GM23338 (cell line): ENCODE results near the gene BICC1. TPM values are rescaled to one million over a fixed set of nuclear protein-coding genes. Genes with fewer than 3 reads are reported as not detected.

Source experiments
- ATAC-seq: fragments of 200-7000 bp; cut with Tn5 transposase; 3 replicates; pipeline ENCODE4 v1.9.1; 2020
- DNase-seq: peaks from one replicate; pipeline ENCODE4 v3.0.0-alpha.2; 2015; ENCODE audit warnings: low spot score
- H2AFZ ChIP-seq: fragments of 200-600 bp; sonication (generic); 2 replicates; pipeline ENCODE4 v1.8.0; 2016; ENCODE audit warnings: antibody characterized with exemption, mild to moderate bottlenecking, moderate library complexity
- H3F3A ChIP-seq: fragments of 200-600 bp; sonication (generic); replicated peaks from 2 replicates; pipeline ENCODE4 v1.8.0; 2017; ENCODE audit warnings: antibody characterized with exemption, mixed run types, low read depth
- H3K27ac ChIP-seq: fragments of 200-600 bp; sonication (generic); 2 replicates; pipeline ENCODE4 v1.6.1; 2016; ENCODE audit warnings: low read depth
- H3K27me3 ChIP-seq: fragments of 200-600 bp; sonication (generic); 2 replicates; pipeline ENCODE4 v1.8.0; 2016; ENCODE audit warnings: mild to moderate bottlenecking, mixed run types, moderate library complexity; ENCODE audit not compliant: insufficient read depth
- H3K36me3 ChIP-seq: fragments of 200-600 bp; sonication (generic); 2 replicates; pipeline ENCODE4 v1.8.0; 2016; ENCODE audit warnings: mild to moderate bottlenecking; ENCODE audit not compliant: insufficient read depth
- H3K4me1 ChIP-seq: fragments of 200-600 bp; sonication (generic); 2 replicates; pipeline ENCODE4 v1.8.0; 2016; ENCODE audit warnings: mild to moderate bottlenecking, moderate library complexity; ENCODE audit not compliant: insufficient read depth
- H3K4me2 ChIP-seq: fragments of 200-600 bp; sonication (generic); 2 replicates; pipeline ENCODE4 v1.7.1; 2017; ENCODE audit warnings: mixed run types
- H3K4me3 ChIP-seq: fragments of 200-600 bp; sonication (generic); 2 replicates; pipeline ENCODE4 v1.6.1; 2016; ENCODE audit warnings: mixed run types
- H3K79me2 ChIP-seq: fragments of 200-600 bp; sonication (generic); replicated peaks from 2 replicates; pipeline ENCODE4 v1.8.0; 2017; ENCODE audit warnings: mild to moderate bottlenecking; ENCODE audit not compliant: insufficient read depth
- H3K9me2 ChIP-seq: fragments of 200-600 bp; sonication (generic); 2 replicates; pipeline ENCODE4 v1.8.0; 2017; ENCODE audit not compliant: insufficient read depth
- H4K20me1 ChIP-seq: fragments of 200-600 bp; sonication (generic); replicated peaks from 2 replicates; pipeline ENCODE4 v1.8.0; 2017; ENCODE audit warnings: mild to moderate bottlenecking; ENCODE audit not compliant: insufficient read depth
- H3K27ac Mint-ChIP-seq: 2 replicates; pipeline ENCODE4 v1.8.0; 2020; ENCODE audit warnings: inconsistent platforms, mild to moderate bottlenecking, moderate library complexity, mixed read lengths
- H3K27me3 Mint-ChIP-seq: 3 replicates; pipeline ENCODE4 v1.8.0; 2022; ENCODE audit warnings: low read depth, mild to moderate bottlenecking, moderate library complexity, mixed read lengths, inconsistent platforms; ENCODE audit not compliant: insufficient read depth, poor library complexity
- H3K36me3 Mint-ChIP-seq: 3 replicates; pipeline ENCODE4 v1.8.0; 2021; ENCODE audit warnings: low read depth, mild to moderate bottlenecking, inconsistent platforms, moderate library complexity, mixed read lengths
- H3K4me1 Mint-ChIP-seq: 3 replicates; pipeline ENCODE4 v1.8.0; 2020; ENCODE audit warnings: mild to moderate bottlenecking, inconsistent platforms, mixed read lengths
- H3K4me3 Mint-ChIP-seq: 3 replicates; pipeline ENCODE4 v1.8.0; 2021; ENCODE audit warnings: moderate library complexity, mild to moderate bottlenecking, inconsistent platforms, mixed read lengths
- H3K9me3 Mint-ChIP-seq: 3 replicates; pipeline ENCODE4 v1.8.0; 2020; ENCODE audit warnings: moderate library complexity, mild to moderate bottlenecking, inconsistent platforms, mixed read lengths
- CREB1 ChIP-seq: fragments of 250-450 bp; sonication (Bioruptor Pico); IDR thresholded peaks from 2 replicates; pipeline ENCODE4 v1.5.0; 2020; ENCODE audit warnings: low read depth, mild to moderate bottlenecking, moderate library complexity
- EZH2phosphoT487 ChIP-seq: fragments of 200-600 bp; sonication (generic); IDR thresholded peaks from one replicate; pipeline ENCODE4 v1.8.1; 2018; ENCODE audit warnings: antibody characterized with exemption; ENCODE audit not compliant: unreplicated experiment
- JUNB ChIP-seq: IDR thresholded peaks from one replicate; pipeline ENCODE4 v1.6.1; 2016; ENCODE audit warnings: antibody characterized with exemption; ENCODE audit not compliant: unreplicated experiment
- NANOG ChIP-seq: IDR thresholded peaks from 2 replicates; pipeline ENCODE4 v1.6.1; 2016; ENCODE audit warnings: antibody characterized with exemption, borderline replicate concordance
- POLR2AphosphoS5 ChIP-seq: IDR thresholded peaks from 2 replicates; pipeline ENCODE4 v1.6.1; 2016; ENCODE audit warnings: antibody characterized with exemption, low read depth
- REST ChIP-seq: IDR thresholded peaks from one replicate; pipeline ENCODE4 v1.6.1; 2018; ENCODE audit warnings: antibody characterized with exemption; ENCODE audit not compliant: unreplicated experiment
- ZNF114 ChIP-seq: fragments of 250-450 bp; sonication (Bioruptor Pico); IDR thresholded peaks from 2 replicates; pipeline ENCODE4 v1.5.0; 2020; ENCODE audit warnings: mild to moderate bottlenecking, moderate library complexity
- ZNF331 ChIP-seq: fragments of 250-450 bp; sonication (Bioruptor Pico); IDR thresholded peaks from 2 replicates; pipeline ENCODE4 v1.5.0; 2020; ENCODE audit warnings: low read depth, mild to moderate bottlenecking, moderate library complexity
- ZNF462 ChIP-seq: fragments of 250-450 bp; sonication (Bioruptor Pico); IDR thresholded peaks from 2 replicates; pipeline ENCODE4 v1.5.0; 2020; ENCODE audit warnings: mild to moderate bottlenecking, moderate library complexity
- polyA plus RNA-seq: library from polyadenylated mRNA; unstranded; fragments of >200 nt; fragmentation: Nextera tagmentation; extraction: Ambion mirVana; gene quantifications from 2 replicates; pipeline ENCODE4 v1.2.1, GENCODE V29; 2016
- total RNA-seq: library from RNA; depleted of rRNA; stranded (reverse); fragments of >200 nt; shearing (Covaris generic); gene quantifications from 2 replicates; pipeline ENCODE4 v1.2.3, GENCODE V29; 2014
- TF ChIP-seq, protein P1 (sequence below), 2 experiments: fragments of 200-600 bp in 1 of 2; sonication (generic) in 1 of 2; conservative IDR thresholded peaks; 2 replicates each; pipeline versions ENCODE4 v1.5.1 to v1.6.1; 2016 to 2017; ENCODE audit warnings: antibody characterized with exemption in 2 of 2, low read depth in 2 of 2, mild to moderate bottlenecking in 2 of 2, moderate library complexity in 1 of 2

Gene BICC1
- total and polyA plus RNA-seq, 2 experiments from 2014 or later: 1.3 to 2.2 TPM

DNA sequence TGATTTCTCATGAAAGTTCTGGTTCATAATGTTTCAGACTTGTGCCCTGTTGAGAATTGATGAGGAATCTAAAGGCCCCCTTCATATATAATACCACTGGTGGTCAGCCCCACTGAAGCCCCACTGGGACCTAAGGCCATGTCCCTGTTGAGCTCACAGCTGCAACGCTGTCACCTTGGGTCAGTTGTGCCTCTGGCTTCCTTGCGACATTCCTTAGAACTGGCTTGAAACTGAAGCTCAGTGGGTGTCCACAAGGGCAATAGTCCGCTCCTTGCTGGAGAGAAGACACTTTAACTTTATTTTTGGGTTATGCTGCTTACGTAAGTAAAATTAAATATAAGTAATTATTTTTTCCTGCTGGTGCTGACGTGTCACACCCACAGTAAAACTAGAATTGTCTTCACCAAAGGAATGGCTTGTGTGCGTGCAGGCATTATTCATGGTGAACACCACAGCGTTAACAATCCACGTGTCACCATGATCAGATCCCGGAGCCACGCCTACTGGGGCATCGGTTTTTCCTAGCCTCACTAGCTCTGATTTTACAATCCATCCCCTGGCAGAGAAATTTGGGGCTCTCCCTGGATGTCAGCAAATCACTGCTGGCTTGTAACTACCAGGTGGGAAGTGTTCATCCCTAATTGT lies 66.5 kb downstream of the BICC1 start:
- Histone ChIP-seq H3K36me3 (no peaks in the 10 kb centered on the region), H4K20me1 (no peaks in the 10 kb centered on the region), H3K4me1 (peaks cover 5% of the 10 kb centered on the region; the same call in 1 of the 2 replicates), H3K4me3 (no peak overlapping the region), H2AFZ (no peak overlapping the region), H3F3A (no peaks in the 10 kb centered on the region), H3K27ac (no peak overlapping the region), H3K27me3 (no peaks in the 10 kb centered on the region), H3K79me2 (no peaks in the 10 kb centered on the region; the same call in 1 of the 2 replicates), H3K4me2 (no peak overlapping the region; the same call in 1 of the 2 replicates), H3K9me2 (no peaks in the 10 kb centered on the region)
- no peak overlapping the region for H3K27ac Mint-ChIP-seq
- no peaks in the 10 kb centered on the region for H3K27me3 Mint-ChIP-seq
- TF ChIP-seq JUNB: no peak
- H3K4me3 Mint-ChIP-seq: no peak overlapping the region
- ATAC-seq: peak; percentile 65
- DNase-seq: peak; percentile 29
- H3K36me3 Mint-ChIP-seq: no peaks in the 10 kb centered on the region
- H3K4me1 Mint-ChIP-seq: no peaks in the 10 kb centered on the region
- peaks cover 4% of the 10 kb centered on the region; the same call in 2 of the 3 replicates for H3K9me3 Mint-ChIP-seq

DNA sequence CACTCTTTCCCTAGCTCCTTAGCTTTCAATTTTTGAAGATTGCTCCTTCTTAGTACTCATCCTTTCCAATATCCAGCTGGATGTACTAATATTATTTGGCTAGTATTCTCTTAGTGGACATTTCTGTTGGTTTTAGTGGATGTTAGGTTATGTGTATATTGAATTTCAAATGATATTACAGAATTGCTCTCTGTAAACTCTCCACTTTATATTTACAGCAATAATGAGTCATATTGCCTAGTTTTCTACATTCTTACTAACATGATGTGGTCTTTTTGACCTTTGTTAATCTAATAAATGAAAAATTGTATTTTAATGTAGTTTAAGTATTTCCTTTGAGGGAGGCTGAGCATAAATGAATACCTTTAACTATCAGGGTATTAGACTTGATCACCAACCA lies 69.4 kb downstream of the BICC1 start:
- Mint-ChIP-seq H3K36me3 (no peaks in the 10 kb centered on the region), H3K4me3 (no peak overlapping the region), H3K27ac (no peak overlapping the region), H3K4me1 (no peaks in the 10 kb centered on the region; the same call in 2 of the 3 replicates), H3K9me3 (peaks cover 4% of the 10 kb centered on the region; the same call in 2 of the 3 replicates), H3K27me3 (no peaks in the 10 kb centered on the region)
- H2AFZ ChIP-seq: no peak overlapping the region
- H3K4me3 ChIP-seq: no peak overlapping the region
- H3F3A ChIP-seq: no peaks in the 10 kb centered on the region
- H3K4me2 ChIP-seq: no peak overlapping the region
- no peak overlapping the region for H3K27ac ChIP-seq
- H3K27me3 ChIP-seq: no peaks in the 10 kb centered on the region
- no peak for DNase-seq
- ATAC-seq: no peak
- H4K20me1 ChIP-seq: no peaks in the 10 kb centered on the region
- H3K4me1 ChIP-seq: peaks cover 5% of the 10 kb centered on the region; the same call in 1 of the 2 replicates
- no peaks in the 10 kb centered on the region for H3K79me2 ChIP-seq
- H3K36me3 ChIP-seq: no peaks in the 10 kb centered on the region
- H3K9me2 ChIP-seq: no peaks in the 10 kb centered on the region
- TF ChIP-seq ZNF331 (no peak), POLR2AphosphoS5 (no peak), JUNB (no peak), ZNF114 (no peak), REST (no peak), EZH2phosphoT487 (no peak), CREB1 (CRISPR knock-in tag) (no peak), ZNF462 (CRISPR knock-in tag) (no peak), NANOG (no peak)
- TF ChIP-seq, protein P1, sequence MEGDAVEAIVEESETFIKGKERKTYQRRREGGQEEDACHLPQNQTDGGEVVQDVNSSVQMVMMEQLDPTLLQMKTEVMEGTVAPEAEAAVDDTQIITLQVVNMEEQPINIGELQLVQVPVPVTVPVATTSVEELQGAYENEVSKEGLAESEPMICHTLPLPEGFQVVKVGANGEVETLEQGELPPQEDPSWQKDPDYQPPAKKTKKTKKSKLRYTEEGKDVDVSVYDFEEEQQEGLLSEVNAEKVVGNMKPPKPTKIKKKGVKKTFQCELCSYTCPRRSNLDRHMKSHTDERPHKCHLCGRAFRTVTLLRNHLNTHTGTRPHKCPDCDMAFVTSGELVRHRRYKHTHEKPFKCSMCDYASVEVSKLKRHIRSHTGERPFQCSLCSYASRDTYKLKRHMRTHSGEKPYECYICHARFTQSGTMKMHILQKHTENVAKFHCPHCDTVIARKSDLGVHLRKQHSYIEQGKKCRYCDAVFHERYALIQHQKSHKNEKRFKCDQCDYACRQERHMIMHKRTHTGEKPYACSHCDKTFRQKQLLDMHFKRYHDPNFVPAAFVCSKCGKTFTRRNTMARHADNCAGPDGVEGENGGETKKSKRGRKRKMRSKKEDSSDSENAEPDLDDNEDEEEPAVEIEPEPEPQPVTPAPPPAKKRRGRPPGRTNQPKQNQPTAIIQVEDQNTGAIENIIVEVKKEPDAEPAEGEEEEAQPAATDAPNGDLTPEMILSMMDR (conservative IDR thresholded peaks at IDR 0.05; ENCODE audit: low read depth in 2 of 2): no peak
